ENCODE data around the gene RASL12. TPM values are rescaled to one million over a fixed set of nuclear protein-coding genes. Genes with fewer than 3 reads are reported as not detected.
A peak's percentile ranks its signal among the peaks of the same experiment; 100 is the strongest.

RASL12 gene
- total and polyA plus RNA-seq, 10 donors = 2.7 to 38.5 (median 9.3) TPM

- Histone ChIP-seq H3K4me3 (no peak overlapping the region), H3K9me3 (no peaks in the 10 kb centered on the region), H3K36me3 (peaks cover 3 to 83% (median 37%) of the 10 kb centered on the region in 6 donors), H3K27ac (no peak overlapping the region), H3K4me1 (peaks cover 0 to 9% (median 1%) of the 10 kb centered on the region in 6 donors), H3K27me3 (replicated peaks in 1 of 7) (no peaks in the 10 kb centered on the region)
- intact Hi-C loops (cut with DNase I; ENCODE audit: low total_unique reads) = no loop called here
- no peak for DNase-seq
- 94 to 97% (median 96%) methylated on average over 7 of the region's 7 CpGs for WGBS, 5 donors
- TF ChIP-seq CTCF (IDR thresholded peaks at IDR 0.05 in 8 of 11, conservative IDR thresholded peaks at IDR 0.05 in 3 of 11) (no peak), POLR2AphosphoS5 (IDR thresholded peaks at IDR 0.05) (no peak), POLR2A (IDR thresholded peaks at IDR 0.05) (no peak)
Observed at GRCh38 chr15:65097651-65098263, 30.0 kb upstream of the RASL12 start.

- intact Hi-C loops (cut with DNase I; ENCODE audit: low total_unique reads) = no loop called here
- no peak overlapping the region for H3K4me3 ChIP-seq
- peaks cover 0 to 8% (median 1%) of the 10 kb centered on the region in 6 donors for H3K4me1 ChIP-seq
- H3K9me3 ChIP-seq = no peaks in the 10 kb centered on the region
- no peaks in the 10 kb centered on the region for H3K27me3 ChIP-seq (replicated peaks in 1 of 7)
- WGBS, 5 donors = 90 to 94% (median 91%) methylated on average over 6 of the region's 6 CpGs
- peaks cover 3 to 74% (median 30%) of the 10 kb centered on the region in 6 donors for H3K36me3 ChIP-seq
- no peak for DNase-seq
- H3K27ac ChIP-seq = no peak overlapping the region
- TF ChIP-seq POLR2A (IDR thresholded peaks at IDR 0.05) (no peak), CTCF (IDR thresholded peaks at IDR 0.05 in 8 of 11, conservative IDR thresholded peaks at IDR 0.05 in 3 of 11) (no peak), POLR2AphosphoS5 (IDR thresholded peaks at IDR 0.05) (peak in 1 of 3 donors; percentile 9)
Observed at GRCh38 chr15:65096481-65097385, 28.9 kb upstream of the RASL12 start.

- no peak for DNase-seq
- intact Hi-C loops (cut with DNase I; ENCODE audit: low total_unique reads) = no loop called here
- H3K9me3 ChIP-seq = no peaks in the 10 kb centered on the region
- TF ChIP-seq CTCF (IDR thresholded peaks at IDR 0.05 in 8 of 11, conservative IDR thresholded peaks at IDR 0.05 in 3 of 11) (no peak), POLR2AphosphoS5 (IDR thresholded peaks at IDR 0.05) (no peak), POLR2A (IDR thresholded peaks at IDR 0.05) (no peak)
- H3K36me3 ChIP-seq = peaks cover 3 to 65% (median 30%) of the 10 kb centered on the region in 6 donors
- no peaks in the 10 kb centered on the region for H3K4me1 ChIP-seq
- WGBS, 5 donors = 85 to 96% (median 92%) methylated on average over 3 to 6 of the region's 6 CpGs
- H3K27me3 ChIP-seq (replicated peaks in 1 of 7) = no peaks in the 10 kb centered on the region
- no peak overlapping the region for H3K4me3 ChIP-seq
- H3K27ac ChIP-seq = no peak overlapping the region
Observed at GRCh38 chr15:65095747-65096104, 27.9 kb upstream of the RASL12 start.

Measured in spleen (tissue), 11 donors.